Sigmoid colon (tissue), 4 donors: ENCODE measurements around the gene BRME1.

ENCODE experiments used
- CTCF ChIP-seq, 4 experiments: fragments of 450-650 bp in 3 of 4; fragments of 200-600 bp in 1 of 4; IDR thresholded peaks; one replicate each; pipeline ENCODE4 v1.5.1; 2016 to 2019; ENCODE audit warnings: antibody characterized with exemption in 4 of 4, mild to moderate bottlenecking in 3 of 4, moderate library complexity in 2 of 4
- EP300 ChIP-seq, 4 donors: sonication (generic); formaldehyde crosslinking; IDR thresholded peaks; one replicate each; pipeline ENCODE4 v1.6.1; 2017; ENCODE audit warnings: antibody characterized with exemption in 4 of 4

DNA sequence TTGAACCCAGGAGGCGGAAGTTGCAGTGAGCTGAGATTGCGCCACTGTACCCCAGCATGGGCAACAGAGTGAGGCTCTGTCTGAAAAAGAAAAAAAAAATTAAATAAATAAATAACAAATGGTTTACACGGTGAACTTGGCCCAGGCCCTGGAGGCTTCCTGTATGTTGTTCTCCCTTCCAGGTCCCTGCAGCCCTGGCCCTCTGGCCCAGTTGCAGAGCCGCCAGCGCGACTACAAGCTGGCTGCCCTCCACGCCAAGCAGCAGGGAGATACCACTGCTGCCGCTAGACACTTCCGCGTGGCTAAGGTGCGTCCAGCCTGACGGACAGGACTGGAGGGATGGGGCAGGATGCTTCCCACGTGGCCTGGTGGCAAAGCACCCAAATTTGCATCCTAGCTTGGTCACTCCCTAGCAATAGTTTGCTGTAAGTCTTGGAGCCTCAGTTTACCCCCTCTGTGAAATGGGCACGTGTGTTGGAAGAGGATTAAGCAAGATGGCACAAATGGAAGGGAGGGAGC lies 12.0 kb upstream of the BRME1 start:
- TF ChIP-seq EP300 (IDR thresholded peaks at IDR 0.05) (no peak), CTCF (IDR thresholded peaks at IDR 0.05) (no peak)
